Brain microvascular endothelial cell (primary cell): ENCODE measurements around the gene OR1B1.

Experiments
- DNase-seq: peaks from one replicate; pipeline ENCODE4 v3.0.0-alpha.2; 2020
- H3K27ac ChIP-seq: fragments of 250-450 bp; sonication (Bioruptor Pico); 2 replicates; pipeline ENCODE4 v1.5.1; 2020; ENCODE audit warnings: mild to moderate bottlenecking, moderate library complexity
- H3K27me3 ChIP-seq: fragments of 250-450 bp; sonication (Bioruptor Pico); replicated peaks from 2 replicates; pipeline ENCODE4 v1.5.1; 2020; ENCODE audit warnings: mild to moderate bottlenecking
- H3K36me3 ChIP-seq: fragments of 250-450 bp; sonication (Bioruptor Pico); replicated peaks from 2 replicates; pipeline ENCODE4 v1.5.1; 2020; ENCODE audit warnings: mild to moderate bottlenecking
- H3K4me3 ChIP-seq: 2 replicates; pipeline ENCODE4 v1.5.1; 2011; ENCODE audit warnings: low read depth, mild to moderate bottlenecking, control low read depth, low read length, moderate library complexity
- CTCF ChIP-seq: IDR thresholded peaks from 2 replicates; pipeline ENCODE4 v1.5.1; 2011; ENCODE audit warnings: low read depth, mild to moderate bottlenecking, moderate library complexity, low read length, control low read depth, inconsistent platforms; ENCODE audit errors: missing control alignments
- in situ Hi-C: cut with HindIII; loops from 2 replicates; pipeline ENCODE4 v1.10.0; 2017; ENCODE audit warnings: low sequenced_read_pairs, low pct_ligation_motif_present

OR1B1 gene

GRCh38 chr9:122657527-122657926 lies at the start of gene OR1B1:
Gene OR1B1 (minus strand): TSS chr9:122657627.
- Histone ChIP-seq H3K4me3 (no peak within 1 kb of the TSS), H3K27me3 (no peaks in the 10 kb centered on the region), H3K27ac (no peak within 1 kb of the TSS), H3K36me3 (no peaks in the 10 kb centered on the region)
- in situ Hi-C loops: no loop called here
- TF ChIP-seq CTCF: no peak
- DNase-seq: no peak

DNA sequence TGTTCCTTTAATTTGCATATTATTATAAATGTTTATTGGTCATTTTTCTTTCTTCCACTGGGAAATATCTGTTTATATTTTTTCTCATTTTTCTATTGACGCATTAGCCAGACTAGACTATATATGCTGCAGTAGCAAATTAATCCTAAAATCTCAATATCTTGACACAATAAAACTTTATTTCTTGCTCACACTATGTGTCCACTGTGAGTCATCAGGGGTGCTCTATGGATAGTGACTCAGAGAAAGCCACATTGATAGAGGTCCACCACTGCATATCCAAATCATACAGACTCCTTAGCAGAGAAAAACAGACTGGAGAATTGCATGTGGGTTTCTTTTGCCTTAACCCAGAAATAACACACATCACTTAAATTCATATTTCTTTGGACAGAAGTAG lies 38.3 kb upstream of the OR1B1 start:
- TF ChIP-seq CTCF: no peak
- DNase-seq: peak; percentile 25
- H3K36me3 ChIP-seq: no peaks in the 10 kb centered on the region
- no peak overlapping the region for H3K27ac ChIP-seq
- no peak overlapping the region for H3K4me3 ChIP-seq
- in situ Hi-C loops: no loop called here
- H3K27me3 ChIP-seq: no peaks in the 10 kb centered on the region

DNA sequence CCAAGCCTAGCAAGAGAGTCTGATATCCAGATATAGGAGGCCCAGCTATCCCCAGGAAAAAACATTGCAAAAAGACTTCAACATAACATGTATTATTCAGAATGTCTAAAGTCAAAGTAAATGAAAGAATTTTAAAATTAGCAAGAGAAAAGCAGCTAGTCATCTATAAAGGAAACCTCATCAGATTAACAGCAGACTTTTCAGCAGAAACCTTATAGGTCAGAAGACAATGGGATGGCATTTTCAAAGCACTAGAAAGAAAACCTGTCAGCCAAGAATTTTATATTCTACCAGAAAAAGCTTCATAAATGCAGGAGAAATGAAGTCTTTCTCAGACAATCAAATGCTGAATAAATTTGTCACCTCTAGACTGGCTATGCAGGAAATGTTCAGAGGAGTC lies 27.4 kb upstream of the OR1B1 start:
- Histone ChIP-seq H3K27ac (no peak overlapping the region), H3K36me3 (no peaks in the 10 kb centered on the region), H3K4me3 (no peak overlapping the region), H3K27me3 (no peaks in the 10 kb centered on the region)
- in situ Hi-C loops: no loop called here
- TF ChIP-seq CTCF: no peak
- DNase-seq: no peak

DNA sequence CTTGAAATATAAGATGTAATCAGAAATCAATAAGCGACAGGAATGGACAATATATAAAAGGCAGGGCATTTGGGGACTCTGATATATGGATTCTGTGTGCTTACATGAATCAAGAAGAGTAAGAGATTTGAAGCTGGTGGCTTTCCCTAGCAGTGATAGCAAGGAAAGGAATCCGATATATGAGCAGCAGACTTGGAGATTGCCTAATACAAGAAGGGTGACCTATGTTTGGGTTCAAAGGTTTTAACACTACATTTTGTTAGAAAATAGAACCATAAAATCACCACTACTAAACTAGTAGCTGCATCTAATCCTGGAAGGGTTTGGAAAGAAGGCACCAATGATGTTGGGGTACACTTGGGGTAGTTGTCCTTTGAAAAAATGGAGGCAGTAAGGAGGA lies 15.1 kb upstream of the OR1B1 start:
- H3K27ac ChIP-seq: no peak overlapping the region
- no peaks in the 10 kb centered on the region for H3K36me3 ChIP-seq
- in situ Hi-C loops: no loop called here
- no peak for TF ChIP-seq CTCF
- DNase-seq: no peak
- no peak overlapping the region for H3K4me3 ChIP-seq
- H3K27me3 ChIP-seq: no peaks in the 10 kb centered on the region

DNA sequence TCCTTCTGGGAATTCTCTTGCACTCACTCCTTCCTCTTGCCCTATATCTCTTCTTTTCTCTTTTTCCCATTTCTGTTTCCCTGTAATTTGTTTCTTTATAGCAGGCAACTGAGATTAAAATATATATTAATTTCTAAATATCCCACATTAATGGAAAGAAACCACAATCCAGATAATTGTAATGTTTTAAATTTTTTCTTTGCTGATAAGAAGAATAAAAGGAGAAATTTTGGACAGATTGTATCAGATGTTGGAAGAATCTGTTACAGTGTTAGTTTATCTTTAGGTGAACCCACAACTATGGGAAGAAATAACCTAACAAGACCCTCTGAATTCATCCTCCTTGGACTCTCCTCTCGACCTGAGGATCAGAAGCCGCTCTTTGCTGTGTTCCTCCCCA lies 4.0 kb upstream of the OR1B1 start, which contains the start of gene OR1L1:
Gene OR1L1, plus strand, starts transcription at position 301 of the 400 bp plus-strand sequence. Its CDS starts 0 bp downstream, at position 301.
- H3K4me3 ChIP-seq: no peak within 1 kb of the TSS
- in situ Hi-C loops: no loop called here
- H3K27ac ChIP-seq: no peak within 1 kb of the TSS
- no peaks in the 10 kb centered on the region for H3K36me3 ChIP-seq
- no peak for DNase-seq
- H3K27me3 ChIP-seq: no peaks in the 10 kb centered on the region
- no peak for TF ChIP-seq CTCF

DNA sequence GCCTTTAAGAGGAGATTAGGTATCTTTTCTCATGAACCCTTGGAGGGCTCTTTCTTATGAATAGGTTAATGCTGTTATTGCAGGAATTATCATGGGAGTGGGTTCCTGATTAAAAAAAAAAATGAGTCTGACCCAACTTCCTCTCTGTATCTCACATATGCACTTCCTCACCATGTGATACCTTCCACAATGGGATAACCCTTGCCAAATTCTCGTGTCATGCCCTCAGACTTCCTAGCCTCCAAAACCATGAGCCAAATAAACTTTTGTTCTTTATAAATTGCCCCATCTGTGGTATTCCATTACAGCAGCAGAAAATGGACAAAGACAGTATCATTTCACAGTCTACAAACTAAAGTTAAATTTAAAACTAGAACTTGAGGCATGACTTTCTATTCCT lies 1.0 kb downstream of the OR1B1 start:
- Histone ChIP-seq H3K27me3 (no peaks in the 10 kb centered on the region), H3K27ac (no peak overlapping the region), H3K4me3 (no peak overlapping the region), H3K36me3 (no peaks in the 10 kb centered on the region)
- no peak for DNase-seq
- TF ChIP-seq CTCF: no peak
- in situ Hi-C loops: no loop called here
